AG04450 (cell line): ENCODE measurements around the gene MAPK8IP1. TPM values are rescaled to one million over a fixed set of nuclear protein-coding genes. Genes with fewer than 3 reads are reported as not detected.
"Not testable (repeated sequence)": the region's sequence is repeated elsewhere in the genome, so short reads cannot be mapped to it uniquely, and the experiment has no call there.

Experiments
- CTCF ChIA-PET: fragments of 300-600, 350-600 bp; formaldehyde crosslinking; extraction: SDS; loops from one replicate; lab custom pipeline; 2022; ENCODE audit warnings: antibody characterized with exemption, inconsistent platforms; lab: Charles Lee
- POLR2A ChIA-PET: fragments of 350-600 bp; formaldehyde crosslinking; extraction: SDS; loops from one replicate; lab custom pipeline; 2021; ENCODE audit warnings: antibody characterized with exemption, inconsistent platforms; lab: Yijun Ruan, JAX
- DNase-seq: peaks from one replicate; pipeline ENCODE4 v3.0.0-alpha.2; 2011; ENCODE audit warnings: low read depth, low spot score
- H3K27ac ChIP-seq: one replicate; pipeline ENCODE4 v1.5.1; 2012; ENCODE audit warnings: low read depth, low read length, control low read depth
- H3K27me3 ChIP-seq: one replicate; pipeline ENCODE4 v1.6.0; 2012; ENCODE audit warnings: low read length; ENCODE audit not compliant: control insufficient read depth, insufficient read depth
- H3K4me3 ChIP-seq: 2 replicates; pipeline ENCODE4 v1.5.1; 2011; ENCODE audit warnings: mild to moderate bottlenecking, low read depth, low read length, control low read depth
- H3K9me3 ChIP-seq: 2 replicates; pipeline ENCODE4 v1.5.1; 2012; ENCODE audit warnings: low read length; ENCODE audit not compliant: control insufficient read depth, insufficient read depth
- polyA minus RNA-seq: library from RNA; depleted of rRNA, polyadenylated mRNA; stranded (reverse); fragments of >200 nt; gene quantifications from 2 replicates; pipeline ENCODE4 v1.2.3, GENCODE V29; 2011; rRNA and poly(A)+ RNA removed
- polyA plus RNA-seq: library from polyadenylated mRNA; depleted of rRNA; stranded (reverse); fragments of >200 nt; gene quantifications from 2 replicates; pipeline ENCODE4 v1.2.3, GENCODE V29; 2011; rRNA removed
- TF ChIP-seq, protein P1 (sequence below): IDR thresholded peaks from 2 replicates; pipeline ENCODE4 v1.5.1; 2011; ENCODE audit warnings: low read depth, low read length, control low read depth, inconsistent platforms

Gene MAPK8IP1
- polyA plus RNA-seq: 5.6 and 7.6 TPM in 2 replicates
- polyA minus RNA-seq: 9.7 and 12.6 TPM in 2 replicates

GRCh38 chr11:45885274-45885920 lies at the start of gene MAPK8IP1:
Gene MAPK8IP1 (plus strand): TSS chr11:45885651. CDS start chr11:45885821, 170 bp downstream.
- ChIA-PET CTCF (interaction anchor here (3.2 kb wide), 1 partner anchor 13 kb away, joined by 11 read pairs; no protein-coding TSS in a partner anchor), POLR2A (no interaction called here)
- DNase-seq: no peak

GRCh38 chr11:45839204-45839603 lies 46.2 kb upstream of the MAPK8IP1 start:
- Histone ChIP-seq H3K27ac (no peak overlapping the region), H3K9me3 (no peaks in the 10 kb centered on the region), H3K27me3 (peaks cover 10% of the 10 kb centered on the region), H3K4me3 (no peak overlapping the region)
- POLR2A ChIA-PET: no interaction called here
- TF ChIP-seq, protein P1, sequence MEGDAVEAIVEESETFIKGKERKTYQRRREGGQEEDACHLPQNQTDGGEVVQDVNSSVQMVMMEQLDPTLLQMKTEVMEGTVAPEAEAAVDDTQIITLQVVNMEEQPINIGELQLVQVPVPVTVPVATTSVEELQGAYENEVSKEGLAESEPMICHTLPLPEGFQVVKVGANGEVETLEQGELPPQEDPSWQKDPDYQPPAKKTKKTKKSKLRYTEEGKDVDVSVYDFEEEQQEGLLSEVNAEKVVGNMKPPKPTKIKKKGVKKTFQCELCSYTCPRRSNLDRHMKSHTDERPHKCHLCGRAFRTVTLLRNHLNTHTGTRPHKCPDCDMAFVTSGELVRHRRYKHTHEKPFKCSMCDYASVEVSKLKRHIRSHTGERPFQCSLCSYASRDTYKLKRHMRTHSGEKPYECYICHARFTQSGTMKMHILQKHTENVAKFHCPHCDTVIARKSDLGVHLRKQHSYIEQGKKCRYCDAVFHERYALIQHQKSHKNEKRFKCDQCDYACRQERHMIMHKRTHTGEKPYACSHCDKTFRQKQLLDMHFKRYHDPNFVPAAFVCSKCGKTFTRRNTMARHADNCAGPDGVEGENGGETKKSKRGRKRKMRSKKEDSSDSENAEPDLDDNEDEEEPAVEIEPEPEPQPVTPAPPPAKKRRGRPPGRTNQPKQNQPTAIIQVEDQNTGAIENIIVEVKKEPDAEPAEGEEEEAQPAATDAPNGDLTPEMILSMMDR: no peak
- no peak for DNase-seq
- CTCF ChIA-PET: no interaction called here

More at GRCh38 chr11:45885274-45885920, at the start of gene MAPK8IP1:
- Histone ChIP-seq H3K27me3 (peaks cover 17% of the 10 kb centered on the region), H3K27ac (no peak within 1 kb of the TSS), H3K9me3 (no peaks in the 10 kb centered on the region; the same call in 1 of the 2 replicates), H3K4me3 (peak within 1 kb of the TSS; percentile 47)
- TF ChIP-seq, protein P1: no peak

DNA sequence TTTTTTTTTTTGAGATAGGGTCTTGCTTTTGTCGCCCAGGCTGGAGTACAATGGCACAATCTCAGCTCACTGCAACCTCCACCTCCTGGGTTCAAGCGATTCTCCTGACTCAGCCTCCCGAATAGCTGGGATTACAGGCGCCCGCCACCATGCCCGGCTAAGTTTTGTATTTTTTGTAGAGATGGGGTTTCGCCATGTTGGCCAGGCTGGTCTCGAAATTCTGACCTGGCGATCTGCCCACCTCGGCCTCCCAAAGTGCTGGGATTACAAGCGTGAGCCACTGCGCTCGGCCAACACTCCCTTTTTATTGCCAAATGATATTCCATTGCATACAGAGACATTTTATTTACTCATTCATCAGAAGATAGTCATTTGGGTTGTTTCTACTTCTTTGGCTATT lies 45.2 kb upstream of the MAPK8IP1 start:
- H3K9me3 ChIP-seq, H3K27me3 ChIP-seq, H3K4me3 ChIP-seq, H3K27ac ChIP-seq, POLR2A ChIA-PET, DNase-seq: not testable (repeated sequence)
- CTCF ChIA-PET: interaction anchor here (0.6 kb wide), 1 partner anchor 11 kb away, joined by 4 read pairs; no protein-coding TSS in a partner anchor

DNA sequence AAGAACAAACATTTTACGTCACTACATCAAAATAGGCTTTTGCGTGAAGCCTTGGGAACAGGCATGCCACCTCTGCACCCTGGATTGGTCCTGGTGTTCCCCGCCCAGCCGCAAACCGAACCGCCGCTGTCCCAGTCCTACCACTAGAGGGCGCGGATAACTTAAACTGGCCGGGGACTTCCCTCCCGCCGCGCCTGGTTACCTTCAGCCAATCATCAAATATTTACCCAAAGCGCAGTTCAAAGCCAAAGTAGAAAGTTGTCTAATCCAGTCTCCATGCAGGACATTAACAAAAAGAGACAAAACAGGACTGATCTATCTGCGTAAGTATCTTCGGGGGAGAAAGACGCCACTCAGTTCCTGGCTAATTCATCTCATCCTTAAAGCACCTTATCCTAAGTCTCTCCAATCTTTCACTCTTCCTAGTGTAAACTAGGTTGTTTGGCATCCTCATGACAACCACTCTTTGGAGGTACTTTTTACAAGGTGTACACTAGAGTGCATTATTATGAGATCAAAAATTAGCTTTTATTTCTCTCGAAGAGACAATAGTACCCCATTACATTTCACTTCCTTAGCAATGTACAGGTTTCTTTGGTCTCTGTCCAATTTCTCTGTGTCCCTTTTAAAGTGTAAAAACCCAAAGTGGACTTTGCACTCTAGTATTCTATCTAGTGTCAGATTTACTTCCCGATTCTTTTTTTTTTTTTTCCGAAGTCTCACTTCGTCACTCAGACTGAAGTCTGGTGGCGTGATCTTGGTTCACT lies 42.1 kb upstream of the MAPK8IP1 start:
- CTCF ChIA-PET: interaction anchor here (0.5 to 5.7 kb wide), 30 partner anchors 9 to 1259 kb away, joined by 3 to 71 read pairs (median 6); partner anchors contain the start of gene PEX16
- peak; percentile 68 for DNase-seq
- peak overlapping the region; percentile 12; the same call in 1 of the 2 replicates for H3K4me3 ChIP-seq
- peaks cover 5% of the 10 kb centered on the region for H3K27me3 ChIP-seq
- no peak overlapping the region for H3K27ac ChIP-seq
- no peaks in the 10 kb centered on the region for H3K9me3 ChIP-seq
- POLR2A ChIA-PET: interaction anchor here (0.7 kb wide), 1 partner anchor 122 kb away, joined by 4 read pairs; no protein-coding TSS in a partner anchor
- TF ChIP-seq, protein P1: peak; percentile 95

GRCh38 chr11:45844822-45845578 lies 40.5 kb upstream of the MAPK8IP1 start:
- Histone ChIP-seq H3K9me3 (no peaks in the 10 kb centered on the region), H3K27me3 (peaks cover 3% of the 10 kb centered on the region), H3K27ac (no peak overlapping the region), H3K4me3 (no peak overlapping the region)
- ChIA-PET POLR2A (interaction anchor here (0.8 kb wide), 1 partner anchor 28 kb away, joined by 3 read pairs; no protein-coding TSS in a partner anchor), CTCF (interaction anchor here (0.7 to 5.7 kb wide), 8 partner anchors 10 to 171 kb away, joined by 3 to 71 read pairs (median 5); no protein-coding TSS in a partner anchor)
- TF ChIP-seq, protein P1: no peak
- no peak for DNase-seq
